SHP77 treated with DMSO at 0.1 percent for 48 hours (cell line): ENCODE data around the gene TMA16.

Source experiments
- DNase-seq: peaks from one replicate; lab custom pipeline; 2025; lab: John Stamatoyannopoulos, UW

The TMA16 gene

DNA sequence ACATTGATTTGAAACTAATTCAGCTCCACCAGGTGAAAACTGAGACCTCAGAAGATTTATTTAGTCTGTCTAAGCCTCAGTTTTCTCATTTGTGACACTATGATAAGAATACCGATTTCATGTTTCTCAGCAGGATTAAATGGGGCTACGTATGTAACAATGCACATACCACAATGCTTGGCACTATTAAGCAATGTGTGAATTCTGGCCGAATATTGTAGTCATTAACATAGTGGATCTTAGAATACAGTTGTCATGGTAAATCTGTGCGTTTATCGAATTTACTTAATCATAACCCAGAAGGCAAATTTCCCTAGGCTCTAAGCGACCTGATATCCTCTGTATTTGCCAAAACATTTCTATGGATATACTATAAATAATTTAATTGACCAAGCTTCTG is 69.1 kb downstream of the TMA16 start:
- DNase-seq: no peak

DNA sequence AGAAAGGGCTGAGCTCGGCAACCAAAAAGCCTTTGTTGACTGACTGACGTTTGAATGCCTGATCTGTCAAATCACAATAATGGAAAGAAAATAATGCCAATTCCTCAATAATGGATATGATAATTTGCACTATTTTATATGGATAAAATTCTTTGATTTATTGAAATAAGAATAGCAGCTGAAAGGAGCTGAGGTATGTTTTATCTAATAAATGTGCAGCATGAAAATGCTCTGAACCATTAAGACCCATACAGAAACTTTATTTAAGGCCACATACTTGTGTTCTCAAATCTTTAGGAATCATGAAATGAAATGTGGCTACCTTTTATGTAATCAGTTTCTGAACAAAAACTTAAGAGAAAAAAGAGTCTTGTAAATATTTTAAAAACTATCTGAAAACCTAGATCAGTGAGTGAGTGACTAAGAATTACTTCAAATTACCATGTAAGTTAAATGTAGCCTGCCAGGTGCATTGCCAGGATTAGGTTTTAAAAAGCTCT is 69.8 kb downstream of the TMA16 start:
- no peak for DNase-seq

DNA sequence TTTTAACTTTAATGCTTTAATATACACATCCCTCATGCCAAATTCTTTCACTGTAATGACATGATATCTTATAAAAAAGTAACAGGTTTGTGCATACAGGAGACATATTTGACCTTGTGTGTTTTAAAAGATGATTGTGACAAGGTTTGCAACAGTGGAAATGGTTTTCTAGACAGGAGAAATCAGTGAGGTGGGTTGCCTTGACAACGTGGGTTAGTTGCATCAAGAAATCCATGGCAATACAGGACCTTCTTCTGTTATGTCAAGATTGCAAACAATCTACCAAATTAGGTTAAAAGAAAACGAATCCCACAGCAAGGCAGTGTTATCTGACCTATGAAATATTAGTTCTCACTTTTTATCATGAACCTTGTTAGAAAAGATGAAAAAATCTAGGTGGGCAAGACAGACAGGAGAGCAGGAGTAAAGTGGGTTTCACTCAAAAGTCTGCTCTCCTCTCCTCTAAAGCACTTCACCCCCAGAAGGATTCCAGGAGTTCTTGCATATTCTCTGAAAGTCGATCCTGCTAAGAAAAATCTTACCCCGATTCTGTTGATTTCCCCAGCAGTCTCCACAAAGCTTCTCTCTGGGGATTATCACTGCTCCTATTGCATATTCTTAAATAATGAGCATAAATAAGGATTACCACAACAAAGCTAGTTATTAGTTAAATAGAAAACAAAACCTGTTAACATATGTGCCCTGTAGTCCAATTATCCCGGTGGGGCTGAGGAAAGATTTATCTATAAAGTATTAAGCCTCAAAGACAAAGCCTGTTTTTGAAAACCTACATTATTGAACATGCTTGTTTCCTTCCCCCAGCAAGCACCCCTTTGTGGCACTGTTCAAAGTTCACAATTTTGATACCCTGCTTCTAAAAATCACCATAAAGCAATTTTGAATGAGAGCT is 71.0 kb downstream of the TMA16 start:
- no peak for DNase-seq

DNA sequence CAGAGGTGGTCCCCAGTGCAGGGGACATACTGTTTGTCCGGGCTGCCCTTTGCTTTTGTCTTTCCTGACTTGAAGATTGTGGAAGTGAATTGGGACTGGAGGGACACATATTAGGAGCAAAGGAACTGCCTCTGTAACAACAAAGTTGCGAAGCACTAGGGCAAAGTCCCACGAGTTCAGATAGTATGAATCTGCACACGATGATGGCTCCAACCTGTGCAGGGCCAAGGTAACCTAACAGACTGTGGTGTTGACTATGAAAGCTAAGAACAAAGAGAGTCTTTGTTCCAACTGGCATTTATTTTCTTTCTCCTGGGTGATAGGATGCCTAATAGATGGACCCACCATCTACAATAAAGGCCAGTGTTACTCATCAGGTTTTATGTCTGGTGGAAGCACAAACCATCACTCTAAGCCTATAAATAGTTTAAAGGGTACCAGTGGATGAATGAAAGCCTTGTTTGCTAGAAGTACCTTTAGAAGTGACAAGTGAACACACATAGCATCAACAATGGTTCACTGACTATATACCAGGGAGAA is 71.8 kb downstream of the TMA16 start:
- no peak for DNase-seq

GRCh38 chr4:163568843-163569242 is 74.4 kb downstream of the TMA16 start:
- no peak for DNase-seq
